A204.1 (cell line): ENCODE data around the gene MATN1.

Experiments used
- FAIRE-seq: peaks from 2 replicates; lab custom pipeline; 2012; peaks lifted over from hg19 to GRCh38; lab: Jason Lieb, UNC

MATN1 gene

GRCh38 chr1:30757352-30758120, 34.2 kb upstream of the MATN1 start, which contains the start of gene LAPTM5:
LAPTM5 (minus strand) TSS chr1:30757774; CDS start chr1:30757745, 29 bp downstream.
- no peak for FAIRE-seq

- no peak for FAIRE-seq
These were observed 33.4 kb upstream of the MATN1 start for GRCh38 chr1:30756545-30757351.

GRCh38 chr1:30756206-30756544, 32.8 kb upstream of the MATN1 start:
- no peak for FAIRE-seq

- no peak for FAIRE-seq
These were observed 32.4 kb upstream of the MATN1 start for GRCh38 chr1:30755746-30756145.

GRCh38 chr1:30755334-30755733, 31.9 kb upstream of the MATN1 start:
- no peak for FAIRE-seq

GRCh38 chr1:30754684-30755171, 31.3 kb upstream of the MATN1 start:
- FAIRE-seq = no peak

GRCh38 chr1:30753660-30754123, 30.3 kb upstream of the MATN1 start:
- no peak for FAIRE-seq

- FAIRE-seq = no peak
These were observed 29.7 kb upstream of the MATN1 start for GRCh38 chr1:30753118-30753517.

- no peak for FAIRE-seq
These were observed 29.2 kb upstream of the MATN1 start for GRCh38 chr1:30752651-30752908.

GRCh38 chr1:30751830-30752650, 28.7 kb upstream of the MATN1 start:
- FAIRE-seq = no peak

- no peak for FAIRE-seq
These were observed 27.4 kb upstream of the MATN1 start for GRCh38 chr1:30750731-30751291.

- no peak for FAIRE-seq
These were observed 26.6 kb upstream of the MATN1 start for GRCh38 chr1:30749691-30750583.

GRCh38 chr1:30748699-30749401, 25.5 kb upstream of the MATN1 start:
- no peak for FAIRE-seq

GRCh38 chr1:30748098-30748698, 24.8 kb upstream of the MATN1 start:
- no peak for FAIRE-seq

- no peak for FAIRE-seq
These were observed 23.9 kb upstream of the MATN1 start for GRCh38 chr1:30747033-30748008.

- FAIRE-seq = no peak
These were observed 23.0 kb upstream of the MATN1 start for GRCh38 chr1:30746212-30747032.

GRCh38 chr1:30745834-30746208, 22.4 kb upstream of the MATN1 start:
- no peak for FAIRE-seq

- FAIRE-seq = no peak
These were observed 21.9 kb upstream of the MATN1 start for GRCh38 chr1:30745156-30745833.
